MM.1S (cell line): ENCODE data around the gene FBXW11.

Experiments used
- DNase-seq: peaks from one replicate; pipeline ENCODE4 v3.0.0-alpha.2; 2015
- H2AFZ ChIP-seq: fragments of 300-600 bp; sonication (generic); 2 replicates; pipeline ENCODE4 v1.6.0; 2016; ENCODE audit warnings: antibody characterized with exemption, low read length
- H3F3A ChIP-seq: fragments of 300-600 bp; sonication (generic); 2 replicates; pipeline ENCODE4 v1.6.1; 2016; ENCODE audit warnings: mild to moderate bottlenecking, antibody characterized with exemption, low read length, moderate library complexity, mixed read lengths; ENCODE audit not compliant: insufficient read depth
- H3K27ac ChIP-seq: fragments of 300-600 bp; sonication (generic); 2 replicates; pipeline ENCODE4 v1.5.1; 2016; ENCODE audit warnings: mild to moderate bottlenecking, low read length
- H3K27me3 ChIP-seq: fragments of 300-600 bp; sonication (generic); replicated peaks from 2 replicates; pipeline ENCODE4 v1.6.0; 2016; ENCODE audit warnings: low read length; ENCODE audit not compliant: insufficient read depth
- H3K36me3 ChIP-seq: fragments of 300-600 bp; sonication (generic); replicated peaks from 2 replicates; pipeline ENCODE4 v1.6.1; 2016; ENCODE audit warnings: mild to moderate bottlenecking, low read length, mixed read lengths; ENCODE audit not compliant: insufficient read depth
- H3K4me1 ChIP-seq: fragments of 300-600 bp; sonication (generic); 2 replicates; pipeline ENCODE4 v1.6.1; 2016; ENCODE audit warnings: low read length, mixed read lengths
- H3K4me2 ChIP-seq: fragments of 300-600 bp; sonication (generic); 2 replicates; pipeline ENCODE4 v1.6.0; 2016; ENCODE audit warnings: low read depth, low read length
- H3K4me3 ChIP-seq: fragments of 300-600 bp; sonication (generic); 2 replicates; pipeline ENCODE4 v1.5.1; 2016; ENCODE audit warnings: low read length, mixed read lengths
- H3K79me2 ChIP-seq: fragments of 300-600 bp; sonication (generic); 2 replicates; pipeline ENCODE4 v1.6.1; 2016; ENCODE audit warnings: mixed run types, low read length, mixed read lengths
- H3K9ac ChIP-seq: fragments of 300-600 bp; sonication (generic); 2 replicates; pipeline ENCODE4 v1.6.1; 2016; ENCODE audit warnings: low read length, mixed read lengths
- H3K9me2 ChIP-seq: fragments of 300-600 bp; sonication (generic); replicated peaks from 2 replicates; pipeline ENCODE4 v1.6.1; 2016; ENCODE audit warnings: mild to moderate bottlenecking, low read length, mixed read lengths; ENCODE audit not compliant: insufficient read depth
- H3K9me3 ChIP-seq: fragments of 300-600 bp; sonication (generic); replicated peaks from 2 replicates; pipeline ENCODE4 v1.6.1; 2016; ENCODE audit warnings: mild to moderate bottlenecking, low read length, mixed read lengths; ENCODE audit not compliant: insufficient read depth
- H4K20me1 ChIP-seq: fragments of 300-600 bp; sonication (generic); 2 replicates; pipeline ENCODE4 v1.6.1; 2016; ENCODE audit warnings: mild to moderate bottlenecking, low read length, moderate library complexity, mixed read lengths; ENCODE audit not compliant: insufficient read depth
- EZH2 ChIP-seq: fragments of 300-600 bp; sonication (generic); optimal IDR thresholded peaks from 2 replicates; pipeline ENCODE3; 2017; ENCODE audit warnings: low read depth, mild to moderate bottlenecking, antibody characterized with exemption, low read length, mixed read lengths
- EZH2phosphoT487 ChIP-seq: fragments of 300-600 bp; sonication (generic); IDR thresholded peaks from 2 replicates; pipeline ENCODE4 v1.6.1; 2018; ENCODE audit warnings: antibody characterized with exemption, low read length
- TF ChIP-seq, protein P1 (sequence below): fragments of 300-600 bp; sonication (generic); IDR thresholded peaks from 2 replicates; pipeline ENCODE4 v1.5.1; 2016; ENCODE audit warnings: antibody characterized with exemption, low read length, mixed read lengths

Gene FBXW11

GRCh38 chr5:171842777-171843328, 163.6 kb downstream of the FBXW11 start:
- no peak overlapping the region for H3K4me3 ChIP-seq
- no peak for TF ChIP-seq EZH2
- TF ChIP-seq, protein P1, sequence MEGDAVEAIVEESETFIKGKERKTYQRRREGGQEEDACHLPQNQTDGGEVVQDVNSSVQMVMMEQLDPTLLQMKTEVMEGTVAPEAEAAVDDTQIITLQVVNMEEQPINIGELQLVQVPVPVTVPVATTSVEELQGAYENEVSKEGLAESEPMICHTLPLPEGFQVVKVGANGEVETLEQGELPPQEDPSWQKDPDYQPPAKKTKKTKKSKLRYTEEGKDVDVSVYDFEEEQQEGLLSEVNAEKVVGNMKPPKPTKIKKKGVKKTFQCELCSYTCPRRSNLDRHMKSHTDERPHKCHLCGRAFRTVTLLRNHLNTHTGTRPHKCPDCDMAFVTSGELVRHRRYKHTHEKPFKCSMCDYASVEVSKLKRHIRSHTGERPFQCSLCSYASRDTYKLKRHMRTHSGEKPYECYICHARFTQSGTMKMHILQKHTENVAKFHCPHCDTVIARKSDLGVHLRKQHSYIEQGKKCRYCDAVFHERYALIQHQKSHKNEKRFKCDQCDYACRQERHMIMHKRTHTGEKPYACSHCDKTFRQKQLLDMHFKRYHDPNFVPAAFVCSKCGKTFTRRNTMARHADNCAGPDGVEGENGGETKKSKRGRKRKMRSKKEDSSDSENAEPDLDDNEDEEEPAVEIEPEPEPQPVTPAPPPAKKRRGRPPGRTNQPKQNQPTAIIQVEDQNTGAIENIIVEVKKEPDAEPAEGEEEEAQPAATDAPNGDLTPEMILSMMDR, result no peak
- no peak for TF ChIP-seq EZH2phosphoT487
- no peaks in the 10 kb centered on the region for H4K20me1 ChIP-seq
- no peak overlapping the region for H3K4me2 ChIP-seq
- H3K36me3 ChIP-seq, result no peaks in the 10 kb centered on the region
- no peaks in the 10 kb centered on the region for H3K9me2 ChIP-seq
- no peaks in the 10 kb centered on the region for H3K79me2 ChIP-seq
- H3K27me3 ChIP-seq, result no peaks in the 10 kb centered on the region
- DNase-seq, result no peak
- H3F3A ChIP-seq, result no peaks in the 10 kb centered on the region
- no peaks in the 10 kb centered on the region for H3K4me1 ChIP-seq
- H3K9me3 ChIP-seq, result no peaks in the 10 kb centered on the region
- H3K27ac ChIP-seq, result no peak overlapping the region
- H3K9ac ChIP-seq, result no peak overlapping the region
- H2AFZ ChIP-seq, result no peak overlapping the region

- Histone ChIP-seq H3K4me3 (no peak overlapping the region), H3K4me2 (no peak overlapping the region), H3K9me3 (no peaks in the 10 kb centered on the region), H4K20me1 (no peaks in the 10 kb centered on the region), H3K9ac (no peak overlapping the region), H3F3A (no peaks in the 10 kb centered on the region), H3K27ac (no peak overlapping the region), H2AFZ (no peak overlapping the region), H3K79me2 (no peaks in the 10 kb centered on the region), H3K27me3 (no peaks in the 10 kb centered on the region), H3K9me2 (no peaks in the 10 kb centered on the region), H3K36me3 (no peaks in the 10 kb centered on the region), H3K4me1 (no peaks in the 10 kb centered on the region)
- no peak for DNase-seq
- TF ChIP-seq, protein P1, result no peak
- TF ChIP-seq EZH2, result no peak
- no peak for TF ChIP-seq EZH2phosphoT487
These were observed 164.3 kb downstream of the FBXW11 start for GRCh38 chr5:171841984-171842776.

- Histone ChIP-seq H4K20me1 (no peaks in the 10 kb centered on the region), H3K36me3 (no peaks in the 10 kb centered on the region), H3K9ac (no peak overlapping the region), H3K79me2 (no peaks in the 10 kb centered on the region), H3K27me3 (no peaks in the 10 kb centered on the region), H3K27ac (no peak overlapping the region), H3K9me2 (no peaks in the 10 kb centered on the region), H3K4me1 (no peaks in the 10 kb centered on the region), H3K4me3 (no peak overlapping the region), H3K4me2 (no peak overlapping the region), H3F3A (no peaks in the 10 kb centered on the region), H2AFZ (no peak overlapping the region), H3K9me3 (no peaks in the 10 kb centered on the region)
- TF ChIP-seq EZH2phosphoT487 (no peak), EZH2 (no peak)
- TF ChIP-seq, protein P1, result no peak
- no peak for DNase-seq
These were observed 165.5 kb downstream of the FBXW11 start for GRCh38 chr5:171840711-171841522.
